Calu3 (cell line): ENCODE results near the gene MED12L. TPM values are rescaled to one million over a fixed set of nuclear protein-coding genes. Genes with fewer than 3 reads are reported as not detected.

Source experiments
- BruUV-seq: library from RNA; stranded (reverse); fragments of 400-500 nt; replicated peaks from 2 replicates; lab custom pipeline; 2021; lab: Mats Ljungman, UMichigan
- CTCF ChIA-PET: fragments of 300-600 bp; sonication (Branson Sonifier 250); formaldehyde crosslinking; loops from one replicate; lab custom pipeline; 2022; ENCODE audit warnings: antibody characterized with exemption; lab: Charles Lee
- DNase-seq: peaks from one replicate; pipeline ENCODE4 v3.0.0; 2022
- H3K27ac Mint-ChIP-seq: one replicate; pipeline ENCODE4 v1.8.0; 2022; ENCODE audit warnings: mixed read lengths; ENCODE audit not compliant: unreplicated experiment
- H3K27me3 Mint-ChIP-seq: one replicate; pipeline ENCODE4 v1.8.0; 2022; ENCODE audit warnings: mixed read lengths; ENCODE audit not compliant: unreplicated experiment
- H3K36me3 Mint-ChIP-seq: one replicate; pipeline ENCODE4 v1.8.0; 2022; ENCODE audit warnings: mild to moderate bottlenecking, moderate library complexity, mixed read lengths; ENCODE audit not compliant: insufficient read depth, unreplicated experiment
- H3K4me1 Mint-ChIP-seq: one replicate; pipeline ENCODE4 v1.8.0; 2022; ENCODE audit warnings: mild to moderate bottlenecking, low read depth, mixed read lengths; ENCODE audit not compliant: unreplicated experiment
- H3K4me3 Mint-ChIP-seq: one replicate; pipeline ENCODE4 v1.8.0; 2022; ENCODE audit warnings: mild to moderate bottlenecking, low read depth, moderate library complexity, mixed read lengths; ENCODE audit not compliant: unreplicated experiment
- H3K9me3 Mint-ChIP-seq: one replicate; pipeline ENCODE4 v1.8.0; 2022; ENCODE audit warnings: low read depth, mixed read lengths; ENCODE audit not compliant: unreplicated experiment
- CTCF ChIP-seq: fragments of 200-600 bp; IDR thresholded peaks from one replicate; pipeline ENCODE4 v1.8.0; 2022; ENCODE audit warnings: antibody characterized with exemption; ENCODE audit not compliant: unreplicated experiment
- intact Hi-C: fragments of 100-400 bp; cut with micrococcal nuclease; formaldehyde crosslinking; loops from one replicate; pipeline ENCODE4 v1.10.0; 2022; ENCODE audit not compliant: unreplicated experiment
- total RNA-seq: library from RNA; stranded (reverse); gene quantifications from 2 replicates; pipeline ENCODE4 v1.2.3, GENCODE V29; 2022

The MED12L gene
- total RNA-seq, 1 experiment from 2014 or later, result 4.6 TPM

DNA sequence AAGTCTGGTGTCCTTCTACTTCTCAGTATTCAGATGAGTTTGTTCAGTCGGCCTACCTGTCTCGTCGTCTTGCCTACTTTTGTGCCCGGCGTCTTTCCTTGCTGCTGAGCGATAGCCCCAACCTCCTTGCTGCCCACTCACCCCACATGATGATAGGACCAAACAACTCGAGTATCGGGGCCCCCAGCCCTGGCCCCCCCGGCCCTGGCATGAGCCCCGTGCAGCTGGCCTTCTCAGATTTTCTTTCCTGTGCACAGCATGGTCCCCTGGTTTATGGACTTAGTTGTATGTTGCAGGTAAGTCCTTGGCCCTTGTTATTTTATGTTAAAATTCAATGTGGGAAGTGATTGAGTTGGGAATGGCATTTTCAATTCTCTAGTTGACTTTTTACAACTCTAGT, 74.3 kb downstream of the MED12L start:
- no peak for DNase-seq
- no peak for TF ChIP-seq CTCF
- H3K4me1 Mint-ChIP-seq, result no peaks in the 10 kb centered on the region
- H3K9me3 Mint-ChIP-seq, result no peaks in the 10 kb centered on the region
- BruUV-seq, result no TSS peak
- no peak overlapping the region for H3K4me3 Mint-ChIP-seq
- CTCF ChIA-PET, result no interaction called here
- H3K36me3 Mint-ChIP-seq, result no peaks in the 10 kb centered on the region
- intact Hi-C loops, result no loop called here
- no peaks in the 10 kb centered on the region for H3K27me3 Mint-ChIP-seq
- no peak overlapping the region for H3K27ac Mint-ChIP-seq

DNA sequence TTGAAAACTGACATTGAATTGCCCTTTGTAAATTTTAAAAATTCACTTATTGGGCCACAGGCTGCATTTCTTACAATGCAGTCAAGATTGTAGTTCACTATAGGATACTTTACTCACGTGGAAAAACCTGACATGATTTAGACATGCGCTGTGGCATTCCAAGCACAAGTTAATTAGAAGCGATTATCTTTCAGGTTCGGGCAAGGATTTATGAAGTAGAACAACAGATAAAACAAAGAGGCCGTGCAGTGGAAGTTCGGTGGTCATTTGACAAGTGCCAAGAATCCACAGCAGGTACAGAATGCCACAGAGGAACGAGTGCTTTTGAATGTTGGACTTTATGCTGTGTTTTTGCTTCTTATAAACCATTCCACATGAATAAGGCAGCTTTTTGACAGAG, 79.8 kb downstream of the MED12L start:
- H3K36me3 Mint-ChIP-seq, result no peaks in the 10 kb centered on the region
- no peak for DNase-seq
- H3K4me3 Mint-ChIP-seq, result no peak overlapping the region
- H3K4me1 Mint-ChIP-seq, result no peaks in the 10 kb centered on the region
- BruUV-seq, result no TSS peak
- no peak for TF ChIP-seq CTCF
- no peaks in the 10 kb centered on the region for H3K27me3 Mint-ChIP-seq
- intact Hi-C loops, result no loop called here
- CTCF ChIA-PET, result no interaction called here
- no peaks in the 10 kb centered on the region for H3K9me3 Mint-ChIP-seq
- no peak overlapping the region for H3K27ac Mint-ChIP-seq

DNA sequence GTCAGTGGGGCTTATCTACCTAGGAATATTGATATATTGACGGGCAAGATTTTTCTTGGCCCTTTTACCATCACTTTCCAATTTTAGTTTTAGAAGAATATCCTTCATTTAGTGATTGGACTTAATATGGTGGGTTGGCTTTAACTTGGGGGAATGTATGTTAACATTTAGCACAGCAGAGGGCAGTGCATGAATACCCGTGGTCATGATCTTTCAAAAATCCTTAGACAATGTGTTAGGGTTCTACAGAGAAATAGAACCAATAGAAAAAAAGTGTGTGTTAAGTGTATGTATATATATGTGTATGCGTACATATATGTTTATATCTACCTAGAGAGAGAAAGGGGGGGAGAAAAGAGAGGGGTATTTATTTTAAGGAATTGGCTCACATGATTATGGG, 80.7 kb downstream of the MED12L start:
- no peaks in the 10 kb centered on the region for H3K9me3 Mint-ChIP-seq
- H3K4me3 Mint-ChIP-seq, result no peak overlapping the region
- no TSS peak for BruUV-seq
- DNase-seq, result no peak
- intact Hi-C loops, result no loop called here
- no peak overlapping the region for H3K27ac Mint-ChIP-seq
- no peaks in the 10 kb centered on the region for H3K27me3 Mint-ChIP-seq
- no peaks in the 10 kb centered on the region for H3K4me1 Mint-ChIP-seq
- no peak for TF ChIP-seq CTCF
- CTCF ChIA-PET, result no interaction called here
- no peaks in the 10 kb centered on the region for H3K36me3 Mint-ChIP-seq

- BruUV-seq, result no TSS peak
- no peaks in the 10 kb centered on the region for H3K4me1 Mint-ChIP-seq
- no peaks in the 10 kb centered on the region for H3K9me3 Mint-ChIP-seq
- no peak overlapping the region for H3K27ac Mint-ChIP-seq
- no peak overlapping the region for H3K4me3 Mint-ChIP-seq
- H3K27me3 Mint-ChIP-seq, result no peaks in the 10 kb centered on the region
- H3K36me3 Mint-ChIP-seq, result no peaks in the 10 kb centered on the region
- intact Hi-C loops, result loop anchor here (1.0 kb wide), 2 partner anchors 59 to 115 kb away; no protein-coding TSS in a partner anchor
- CTCF ChIA-PET, result interaction anchor here (0.6 to 2.0 kb wide), 14 partner anchors 10 to 858 kb away, joined by 3 to 9 read pairs (median 4); no protein-coding TSS in a partner anchor
- DNase-seq, result peak; percentile 92
- peak; percentile 99 for TF ChIP-seq CTCF
These were observed 83.0 kb downstream of the MED12L start for GRCh38 chr3:151168269-151169094.
